ENCODE data around the gene ITPKC. TPM values are rescaled to one million over a fixed set of nuclear protein-coding genes. Genes with fewer than 3 reads are reported as not detected.

The ITPKC gene
- total and polyA plus RNA-seq, 8 donors, result 6.9 to 20.4 (median 11.4) TPM

- DNase-seq (no peak), ATAC-seq (no peak), FAIRE-seq (no peak)
- no peak overlapping the region for H3K4me3 ChIP-seq
- no peaks in the 10 kb centered on the region for H3K4me1 ChIP-seq
- TF ChIP-seq CTCF (IDR thresholded peaks at IDR 0.05), result no peak
- intact Hi-C loops (cut with DNase I), result no loop called here
- peaks cover 0 to 32% (median 2%) of the 10 kb centered on the region in 3 donors for H3K36me3 ChIP-seq
- WGBS, 2 donors, result 66 to 69% methylated on average over 2 of the region's 2 CpGs
- no peaks in the 10 kb centered on the region for H3K27me3 ChIP-seq
- no peak overlapping the region for H3K27ac ChIP-seq
- no peaks in the 10 kb centered on the region for H3K9me3 ChIP-seq
These were observed 44.9 kb upstream of the ITPKC start for GRCh38 chr19:40672038-40672437.

- no peak for DNase-seq
- ATAC-seq, result no peak
- intact Hi-C loops (cut with DNase I), result no loop called here
- H3K4me1 ChIP-seq, result no peaks in the 10 kb centered on the region
- no peak for FAIRE-seq
- peaks cover 0 to 32% (median 2%) of the 10 kb centered on the region in 3 donors for H3K36me3 ChIP-seq
- H3K9me3 ChIP-seq, result no peaks in the 10 kb centered on the region
- no peak for TF ChIP-seq CTCF (IDR thresholded peaks at IDR 0.05)
- no peak overlapping the region for H3K4me3 ChIP-seq
- no peaks in the 10 kb centered on the region for H3K27me3 ChIP-seq
- no peak overlapping the region for H3K27ac ChIP-seq
- WGBS, 2 donors, result 88 to 95% methylated on average over 7 of the region's 7 CpGs
These were observed 44.2 kb upstream of the ITPKC start for GRCh38 chr19:40672573-40673299.

- TF ChIP-seq CTCF (IDR thresholded peaks at IDR 0.05), result no peak
- no peak for ATAC-seq
- H3K27me3 ChIP-seq, result no peaks in the 10 kb centered on the region
- DNase-seq, result no peak
- FAIRE-seq, result no peak
- intact Hi-C loops (cut with DNase I), result no loop called here
- 92 to 93% methylated on average over 11 of the region's 11 CpGs for WGBS, 2 donors
- no peak overlapping the region for H3K27ac ChIP-seq
- no peaks in the 10 kb centered on the region for H3K4me1 ChIP-seq
- no peaks in the 10 kb centered on the region for H3K9me3 ChIP-seq
- H3K4me3 ChIP-seq, result no peak overlapping the region
- H3K36me3 ChIP-seq, result peaks cover 0 to 32% (median 2%) of the 10 kb centered on the region in 3 donors
These were observed 43.5 kb upstream of the ITPKC start for GRCh38 chr19:40673397-40673796.

GRCh38 chr19:40674291-40674690, 42.6 kb upstream of the ITPKC start:
- intact Hi-C loops (cut with DNase I), result no loop called here

More at GRCh38 chr19:40674291-40674690, 42.6 kb upstream of the ITPKC start:
- FAIRE-seq (no peak), DNase-seq (no peak), ATAC-seq (no peak)
- no peak overlapping the region for H3K27ac ChIP-seq
- no peaks in the 10 kb centered on the region for H3K4me1 ChIP-seq
- 83 to 93% methylated on average over 3 of the region's 3 CpGs for WGBS, 2 donors
- H3K9me3 ChIP-seq, result no peaks in the 10 kb centered on the region
- peaks cover 0 to 31% (median 2%) of the 10 kb centered on the region in 3 donors for H3K36me3 ChIP-seq
- no peak for TF ChIP-seq CTCF (IDR thresholded peaks at IDR 0.05)
- no peaks in the 10 kb centered on the region for H3K27me3 ChIP-seq
- H3K4me3 ChIP-seq, result no peak overlapping the region
